Hematopoietic multipotent progenitor cell treated with erythropoietin and hydrocortisone succinate and interleukin-3 and kit ligand, for 8 days (in vitro differentiated cells): ENCODE measurements around the gene ITPKB.
A peak's percentile ranks its signal among the peaks of the same experiment; 100 is the strongest.
"Not testable (repeated sequence)": the region's sequence is repeated elsewhere in the genome, so short reads cannot be mapped to it uniquely, and the experiment has no call there.

Source experiments
- DNase-seq: peaks from one replicate; pipeline ENCODE4 v3.0.0-alpha.2; 2015

The ITPKB gene

DNA sequence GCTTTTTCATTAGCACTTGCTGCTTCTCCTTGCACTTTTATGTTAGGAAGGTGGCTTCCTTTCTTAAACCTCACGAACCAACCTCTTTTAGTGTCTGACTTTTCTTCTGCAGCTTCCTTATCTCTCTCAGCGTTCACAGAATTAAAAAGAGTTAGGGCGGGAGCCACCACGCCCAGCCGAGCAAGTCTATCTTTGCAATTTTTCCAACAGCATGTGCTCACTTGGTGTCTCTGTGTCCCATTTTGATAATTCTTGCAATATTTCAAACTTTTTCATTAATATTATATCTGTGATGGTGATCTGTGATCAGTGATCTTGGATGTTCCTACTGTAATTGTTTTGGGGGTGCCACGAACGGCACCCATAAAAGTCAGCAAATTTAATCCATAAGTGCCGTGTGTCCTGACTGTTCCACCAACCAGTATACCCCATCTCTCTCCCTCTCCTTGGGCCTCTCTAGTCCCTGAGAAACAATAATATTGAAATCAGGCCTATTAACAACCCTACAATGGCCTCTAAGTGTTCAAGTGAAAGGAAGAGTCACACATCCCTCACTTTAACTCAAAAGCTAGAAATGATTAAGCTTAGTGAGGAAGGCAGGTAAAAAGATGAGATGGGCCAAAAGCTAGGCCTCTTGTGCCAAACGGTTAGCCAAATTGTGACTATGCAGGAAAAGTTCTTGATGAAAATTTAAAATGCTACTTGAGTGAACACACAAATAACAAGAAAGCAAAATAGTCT, 15.9 kb upstream of the ITPKB start:
- DNase-seq: peak; percentile 95

- DNase-seq: peak; percentile 39
Observed at GRCh38 chr1:226754097-226754496, 15.0 kb upstream of the ITPKB start.

DNA sequence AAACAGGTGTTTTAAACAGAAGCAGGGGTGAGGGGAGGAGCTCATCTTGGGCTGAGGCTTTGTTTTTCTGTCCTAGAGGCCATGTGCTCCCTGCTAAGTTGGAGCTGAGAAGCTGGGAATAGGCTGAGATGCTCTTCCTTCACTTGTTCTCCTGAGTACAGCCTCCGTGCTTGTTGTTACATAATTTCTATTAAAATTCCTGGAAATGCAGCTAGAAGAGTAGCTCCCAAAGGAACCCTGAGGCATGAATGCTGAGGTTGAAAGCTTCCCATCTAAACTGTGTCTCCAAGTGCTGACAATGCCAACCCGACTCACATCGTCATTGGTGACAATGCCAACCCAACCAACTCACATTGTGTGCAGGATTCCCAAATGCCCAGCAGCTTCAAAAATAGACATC, 12.6 kb upstream of the ITPKB start:
- no peak for DNase-seq

- DNase-seq: no peak
Observed at GRCh38 chr1:226751214-226751613, 12.1 kb upstream of the ITPKB start.

- no peak for DNase-seq
Observed at GRCh38 chr1:226749467-226749866, 10.4 kb upstream of the ITPKB start.

DNA sequence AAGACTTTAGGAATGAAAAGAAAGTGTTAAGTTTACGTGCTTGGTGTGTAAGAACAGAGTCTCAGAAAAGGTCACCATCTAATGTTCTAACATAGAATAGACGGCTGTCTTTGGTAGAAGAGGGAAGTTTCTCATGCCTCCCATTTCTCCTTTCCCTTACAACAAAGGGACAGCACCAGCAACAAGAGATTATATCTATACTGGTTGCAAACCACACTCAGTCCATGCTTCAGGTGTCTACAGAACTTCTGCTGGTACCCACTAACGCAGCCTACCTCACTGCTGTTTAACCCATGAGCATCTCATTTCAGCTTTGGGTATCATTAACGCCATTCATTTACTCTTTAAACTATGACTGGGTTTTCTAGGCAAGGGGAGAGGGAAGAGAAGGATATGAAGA, 9.2 kb upstream of the ITPKB start:
- no peak for DNase-seq

GRCh38 chr1:226747519-226748263, 8.6 kb upstream of the ITPKB start:
- not testable (repeated sequence) for DNase-seq

GRCh38 chr1:226743259-226743658, 4.2 kb upstream of the ITPKB start:
- DNase-seq: no peak

- DNase-seq: no peak
Observed at GRCh38 chr1:226741009-226741408, 1.9 kb upstream of the ITPKB start.

GRCh38 chr1:226739696-226740065, 599 bp upstream of the ITPKB start:
- DNase-seq: no peak

GRCh38 chr1:226738421-226738994, 574 bp downstream of the ITPKB start:
- peak; percentile 42 for DNase-seq

GRCh38 chr1:226737819-226738420, 1.2 kb downstream of the ITPKB start:
- DNase-seq: peak; percentile 65

GRCh38 chr1:226736908-226737818, 1.9 kb downstream of the ITPKB start:
- DNase-seq: peak; percentile 41

DNA sequence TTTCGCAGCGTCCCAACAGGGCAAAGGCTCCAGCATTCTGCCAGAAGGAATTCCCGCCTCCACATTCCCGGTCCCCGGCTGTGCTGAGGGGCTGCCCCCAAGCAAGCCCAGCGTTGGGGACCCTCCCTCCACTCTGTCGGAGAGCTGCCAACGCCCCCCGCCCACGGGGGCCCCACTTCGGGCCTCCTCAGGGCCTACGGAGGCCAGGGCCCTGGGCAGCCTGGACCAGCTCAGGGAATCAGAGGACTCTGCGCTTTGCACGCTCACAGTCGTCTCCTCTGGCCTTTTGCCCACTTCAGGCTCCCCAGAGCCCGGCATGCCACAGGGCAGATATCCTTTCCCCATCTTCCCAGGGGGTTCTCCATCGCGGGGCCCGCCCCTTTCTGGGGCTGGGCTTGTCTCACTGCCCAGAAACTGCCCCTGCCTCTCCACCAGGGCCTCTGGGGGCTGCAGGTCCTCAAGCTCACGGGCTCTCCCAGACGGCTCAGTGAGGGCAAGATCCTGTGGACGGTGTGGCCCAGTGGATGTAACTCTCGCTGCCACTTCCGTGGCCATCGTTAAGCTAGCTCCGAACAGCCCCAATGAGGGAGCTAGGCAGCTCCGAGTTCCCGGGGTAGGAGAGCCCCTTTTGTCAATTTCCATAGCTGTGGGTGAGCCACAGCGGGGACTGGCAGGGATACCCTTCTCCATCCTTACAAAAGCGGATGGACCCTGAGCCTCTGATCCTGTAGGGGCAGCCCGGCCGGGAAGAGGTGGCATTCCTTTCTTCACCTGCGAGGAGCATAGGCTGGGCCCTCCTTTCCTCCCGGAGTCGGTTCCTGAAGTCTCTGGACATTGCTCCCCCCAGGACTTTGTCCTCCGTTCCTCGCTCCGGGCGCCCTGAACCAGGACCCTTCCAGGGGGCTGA, 2.8 kb downstream of the ITPKB start:
- no peak for DNase-seq

GRCh38 chr1:226735576-226735975, 3.5 kb downstream of the ITPKB start:
- DNase-seq: no peak

DNA sequence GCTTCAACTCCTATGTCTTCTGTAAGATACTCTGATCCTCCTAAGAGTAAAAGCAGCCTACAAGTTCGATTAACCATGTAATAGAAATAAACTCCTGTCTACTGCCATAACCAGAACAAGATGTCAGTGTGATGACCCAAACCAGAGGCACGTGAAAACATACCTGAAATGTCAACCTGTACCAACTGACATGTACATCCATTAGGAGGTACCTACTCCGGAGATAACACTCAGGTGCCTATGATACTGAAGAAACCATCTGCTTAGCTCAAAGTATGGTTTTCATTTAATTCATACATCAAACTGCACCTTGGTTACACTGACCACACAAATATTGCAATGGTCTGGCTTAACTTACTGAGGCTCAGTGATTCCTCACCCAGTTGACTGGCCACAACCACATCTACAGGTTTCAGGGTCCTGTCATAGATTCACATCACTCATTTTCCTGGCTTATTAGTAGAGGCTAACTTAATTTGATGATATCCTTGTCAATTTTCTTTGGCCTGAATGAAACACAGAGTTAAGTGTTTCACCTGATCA, 4.4 kb downstream of the ITPKB start:
- no peak for DNase-seq

- DNase-seq: no peak
Observed at GRCh38 chr1:226733876-226734275, 5.2 kb downstream of the ITPKB start.

DNA sequence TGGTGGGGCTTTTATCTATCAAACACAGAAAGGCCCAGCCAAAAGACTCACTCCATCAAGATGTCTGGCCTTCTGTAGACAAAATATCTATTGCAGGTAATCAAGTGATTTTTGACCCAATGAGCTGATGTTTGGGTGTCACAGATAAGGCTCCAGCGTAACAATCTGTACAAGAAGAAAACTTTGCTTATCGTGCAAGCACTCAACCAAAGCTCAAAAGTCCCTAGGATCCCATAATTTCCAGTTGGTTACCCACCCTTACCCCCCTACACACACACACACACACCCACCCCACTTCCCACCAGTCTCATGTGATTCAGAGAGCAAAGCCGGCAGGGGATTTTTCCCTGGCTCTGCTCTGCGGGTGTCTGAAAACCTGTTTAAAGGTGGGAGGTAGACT, 5.8 kb downstream of the ITPKB start:
- DNase-seq: peak; percentile 78

- no peak for DNase-seq
Observed at GRCh38 chr1:226732856-226733291, 6.2 kb downstream of the ITPKB start.

- no peak for DNase-seq
Observed at GRCh38 chr1:226731257-226731893, 7.7 kb downstream of the ITPKB start.

GRCh38 chr1:226730836-226731235, 8.2 kb downstream of the ITPKB start:
- DNase-seq: no peak
